GM19043 (cell line): ENCODE data around the gene TMA7B.
"Not testable (repeated sequence)": the region's sequence is repeated elsewhere in the genome, so short reads cannot be mapped to it uniquely, and the experiment has no call there.

Source experiments
- ATAC-seq: cut with Tn5 transposase; IDR thresholded peaks from one replicate; pipeline ENCODE4 v1.9.1; 2021; ENCODE audit warnings: low read depth; ENCODE audit not compliant: unreplicated experiment

Gene TMA7B

GRCh38 chr22:39979048-39979447, 18.9 kb downstream of the TMA7B start:
- ATAC-seq: no peak

- ATAC-seq: no peak
These were observed 19.3 kb downstream of the TMA7B start for GRCh38 chr22:39979458-39979857.

GRCh38 chr22:39980596-39980995, 20.4 kb downstream of the TMA7B start:
- ATAC-seq: no peak

GRCh38 chr22:39983346-39983745, 23.1 kb downstream of the TMA7B start:
- ATAC-seq: no peak

GRCh38 chr22:39984006-39984405, 23.8 kb downstream of the TMA7B start:
- ATAC-seq: no peak

GRCh38 chr22:39984746-39985145, 24.5 kb downstream of the TMA7B start:
- no peak for ATAC-seq

GRCh38 chr22:39985383-39986035, 25.3 kb downstream of the TMA7B start:
- ATAC-seq: no peak

- no peak for ATAC-seq
These were observed 28.4 kb downstream of the TMA7B start for GRCh38 chr22:39988386-39989114.

- ATAC-seq: no peak
These were observed 29.4 kb downstream of the TMA7B start for GRCh38 chr22:39989633-39990032.

GRCh38 chr22:39990686-39991085, 30.5 kb downstream of the TMA7B start:
- ATAC-seq: no peak

- no peak for ATAC-seq
These were observed 31.1 kb downstream of the TMA7B start for GRCh38 chr22:39991159-39991860.

GRCh38 chr22:39992088-39992826, 32.1 kb downstream of the TMA7B start:
- ATAC-seq: no peak

GRCh38 chr22:39992894-39993293, 32.7 kb downstream of the TMA7B start:
- not testable (repeated sequence) for ATAC-seq

GRCh38 chr22:39994041-39994565, 33.9 kb downstream of the TMA7B start:
- ATAC-seq: no peak

GRCh38 chr22:39994566-39995392, 34.6 kb downstream of the TMA7B start, which contains the start of gene FAM83F:
Gene FAM83F, plus strand, starts transcription at chr22:39994954. Its CDS starts 89 bp downstream, at chr22:39995043.
- no peak for ATAC-seq

GRCh38 chr22:39995393-39996252, 35.4 kb downstream of the TMA7B start:
- no peak for ATAC-seq

- no peak for ATAC-seq
These were observed 36.5 kb downstream of the TMA7B start for GRCh38 chr22:39996732-39997131.

GRCh38 chr22:39997421-39997820, 37.2 kb downstream of the TMA7B start:
- no peak for ATAC-seq
